T-helper 1 cell treated with Interleukin-12 subunit alpha and Interleukin-12 subunit beta and Interleukin-4 antibody, amounts not matched to agents 30 μg/mL and 1 μg/mL, for 36 hours (primary cell): ENCODE results near the gene CD38.
"Not testable (repeated sequence)": the region's sequence is repeated elsewhere in the genome, so short reads cannot be mapped to it uniquely, and the experiment has no call there.

Experiments
- H3K27ac Mint-ChIP-seq: one replicate; pipeline ENCODE4 v1.8.0; 2021; ENCODE audit warnings: mild to moderate bottlenecking, mixed read lengths
- H3K27me3 Mint-ChIP-seq: one replicate; pipeline ENCODE4 v1.8.0; 2021; ENCODE audit warnings: low read depth, mixed read lengths
- H3K36me3 Mint-ChIP-seq: one replicate; pipeline ENCODE4 v1.8.0; 2021; ENCODE audit warnings: low read depth, mixed read lengths
- H3K4me1 Mint-ChIP-seq: one replicate; pipeline ENCODE4 v1.8.0; 2021; ENCODE audit warnings: low read depth, mixed read lengths
- H3K4me3 Mint-ChIP-seq: one replicate; pipeline ENCODE4 v1.8.0; 2021; ENCODE audit warnings: mild to moderate bottlenecking, moderate library complexity, mixed read lengths
- H3K9me3 Mint-ChIP-seq: one replicate; pipeline ENCODE4 v1.8.0; 2021; ENCODE audit warnings: mixed read lengths

The CD38 gene

GRCh38 chr4:15753081-15753480 lies 25.0 kb upstream of the CD38 start:
- Mint-ChIP-seq H3K9me3 (peaks cover 6% of the 10 kb centered on the region), H3K27me3 (no peaks in the 10 kb centered on the region), H3K4me3 (no peak overlapping the region), H3K4me1 (peaks cover 38% of the 10 kb centered on the region), H3K27ac (peak overlapping the region; percentile 39), H3K36me3 (no peaks in the 10 kb centered on the region)

- Mint-ChIP-seq H3K27me3 (no peaks in the 10 kb centered on the region), H3K27ac (peak overlapping the region; percentile 99), H3K4me3 (peak overlapping the region; percentile 57), H3K9me3 (peaks cover 6% of the 10 kb centered on the region), H3K36me3 (no peaks in the 10 kb centered on the region), H3K4me1 (peaks cover 40% of the 10 kb centered on the region)
These were observed 24.3 kb upstream of the CD38 start for GRCh38 chr4:15753786-15754185.

GRCh38 chr4:15754323-15754722 lies 23.8 kb upstream of the CD38 start:
- Mint-ChIP-seq H3K36me3 (no peaks in the 10 kb centered on the region), H3K27me3 (no peaks in the 10 kb centered on the region), H3K4me3 (peak overlapping the region; percentile 32), H3K27ac (peak overlapping the region; percentile 99), H3K9me3 (peaks cover 10% of the 10 kb centered on the region), H3K4me1 (peaks cover 42% of the 10 kb centered on the region)

GRCh38 chr4:15755321-15756155 lies 22.6 kb upstream of the CD38 start:
- H3K4me3 Mint-ChIP-seq, result peak overlapping the region; percentile 86
- H3K27me3 Mint-ChIP-seq, result no peaks in the 10 kb centered on the region
- peak overlapping the region; percentile 99 for H3K27ac Mint-ChIP-seq
- H3K4me1 Mint-ChIP-seq, result peaks cover 46% of the 10 kb centered on the region
- peaks cover 1% of the 10 kb centered on the region for H3K36me3 Mint-ChIP-seq
- peaks cover 13% of the 10 kb centered on the region for H3K9me3 Mint-ChIP-seq

- peak overlapping the region; percentile 99 for H3K27ac Mint-ChIP-seq
- no peaks in the 10 kb centered on the region for H3K27me3 Mint-ChIP-seq
- peaks cover 48% of the 10 kb centered on the region for H3K4me1 Mint-ChIP-seq
- H3K4me3 Mint-ChIP-seq, result peak overlapping the region; percentile 86
- H3K36me3 Mint-ChIP-seq, result peaks cover 1% of the 10 kb centered on the region
- peaks cover 7% of the 10 kb centered on the region for H3K9me3 Mint-ChIP-seq
These were observed 21.7 kb upstream of the CD38 start for GRCh38 chr4:15756361-15756861.

GRCh38 chr4:15757054-15757453 lies 21.1 kb upstream of the CD38 start:
- H3K27me3 Mint-ChIP-seq, result no peaks in the 10 kb centered on the region
- H3K36me3 Mint-ChIP-seq, result peaks cover 1% of the 10 kb centered on the region
- H3K9me3 Mint-ChIP-seq, result peaks cover 7% of the 10 kb centered on the region
- peak overlapping the region; percentile 86 for H3K4me3 Mint-ChIP-seq
- peaks cover 48% of the 10 kb centered on the region for H3K4me1 Mint-ChIP-seq
- H3K27ac Mint-ChIP-seq, result peak overlapping the region; percentile 99

- peaks cover 7% of the 10 kb centered on the region for H3K9me3 Mint-ChIP-seq
- H3K4me1 Mint-ChIP-seq, result peaks cover 53% of the 10 kb centered on the region
- peaks cover 1% of the 10 kb centered on the region for H3K36me3 Mint-ChIP-seq
- no peaks in the 10 kb centered on the region for H3K27me3 Mint-ChIP-seq
- H3K4me3 Mint-ChIP-seq, result no peak overlapping the region
- peak overlapping the region; percentile 39 for H3K27ac Mint-ChIP-seq
These were observed 19.8 kb upstream of the CD38 start for GRCh38 chr4:15758294-15758693.

GRCh38 chr4:15762460-15762859 lies 15.7 kb upstream of the CD38 start:
- not testable (repeated sequence) for H3K4me3 Mint-ChIP-seq, H3K27me3 Mint-ChIP-seq
- peaks cover 13% of the 10 kb centered on the region for H3K9me3 Mint-ChIP-seq
- peaks cover 16% of the 10 kb centered on the region for H3K36me3 Mint-ChIP-seq
- H3K27ac Mint-ChIP-seq, result peak overlapping the region; percentile 67
- peaks cover 45% of the 10 kb centered on the region for H3K4me1 Mint-ChIP-seq

GRCh38 chr4:15765391-15765790 lies 12.7 kb upstream of the CD38 start:
- Mint-ChIP-seq H3K36me3 (peaks cover 15% of the 10 kb centered on the region), H3K4me1 (peaks cover 46% of the 10 kb centered on the region), H3K27me3 (no peaks in the 10 kb centered on the region), H3K9me3 (peaks cover 6% of the 10 kb centered on the region), H3K27ac (peak overlapping the region; percentile 87), H3K4me3 (peak overlapping the region; percentile 50)

GRCh38 chr4:15765910-15766697 lies 12.0 kb upstream of the CD38 start:
- Mint-ChIP-seq H3K36me3 (peaks cover 17% of the 10 kb centered on the region), H3K4me1 (peaks cover 48% of the 10 kb centered on the region), H3K4me3 (peak overlapping the region; percentile 67), H3K9me3 (peaks cover 6% of the 10 kb centered on the region), H3K27ac (peak overlapping the region; percentile 87), H3K27me3 (no peaks in the 10 kb centered on the region)

- H3K9me3 Mint-ChIP-seq, result peaks cover 6% of the 10 kb centered on the region
These were observed 11.3 kb upstream of the CD38 start for GRCh38 chr4:15766821-15767220.

GRCh38 chr4:15769202-15769601 lies 8.9 kb upstream of the CD38 start:
- Mint-ChIP-seq H3K4me1 (peaks cover 67% of the 10 kb centered on the region), H3K27me3 (no peaks in the 10 kb centered on the region), H3K27ac (peak overlapping the region; percentile 60), H3K4me3 (no peak overlapping the region), H3K36me3 (peaks cover 25% of the 10 kb centered on the region), H3K9me3 (peaks cover 6% of the 10 kb centered on the region)

More at GRCh38 chr4:15766821-15767220, 11.3 kb upstream of the CD38 start:
- peak overlapping the region; percentile 67 for H3K4me3 Mint-ChIP-seq
- H3K27ac Mint-ChIP-seq, result peak overlapping the region; percentile 87
- no peaks in the 10 kb centered on the region for H3K27me3 Mint-ChIP-seq
- H3K36me3 Mint-ChIP-seq, result peaks cover 19% of the 10 kb centered on the region
- peaks cover 54% of the 10 kb centered on the region for H3K4me1 Mint-ChIP-seq

GRCh38 chr4:15771216-15772058 lies 6.7 kb upstream of the CD38 start:
- Mint-ChIP-seq H3K27ac (peak overlapping the region; percentile 88), H3K4me3 (peak overlapping the region; percentile 78), H3K36me3 (peaks cover 17% of the 10 kb centered on the region)

GRCh38 chr4:15774020-15774420 lies 4.1 kb upstream of the CD38 start:
- Mint-ChIP-seq H3K36me3 (peaks cover 16% of the 10 kb centered on the region), H3K4me3 (no peak overlapping the region), H3K27me3 (no peaks in the 10 kb centered on the region), H3K9me3 (no peaks in the 10 kb centered on the region), H3K27ac (peak overlapping the region; percentile 23), H3K4me1 (peaks cover 61% of the 10 kb centered on the region)

More at GRCh38 chr4:15771216-15772058, 6.7 kb upstream of the CD38 start:
- Mint-ChIP-seq H3K27me3 (no peaks in the 10 kb centered on the region), H3K9me3 (no peaks in the 10 kb centered on the region), H3K4me1 (peaks cover 58% of the 10 kb centered on the region)
